DMS53 (cell line): ENCODE measurements around the gene STK4.

ENCODE experiments used
- DNase-seq: peaks from one replicate; lab custom pipeline; 2025; lab: John Stamatoyannopoulos, UW

STK4 gene

GRCh38 chr20:45028424-45029136 is 62.3 kb downstream of the STK4 start:
- DNase-seq: no peak

- DNase-seq: no peak
Observed at GRCh38 chr20:45029884-45030283, 63.6 kb downstream of the STK4 start.

GRCh38 chr20:45032276-45032675 is 66.0 kb downstream of the STK4 start:
- DNase-seq: no peak

GRCh38 chr20:45032781-45033180 is 66.5 kb downstream of the STK4 start:
- no peak for DNase-seq

GRCh38 chr20:45034436-45034835 is 68.1 kb downstream of the STK4 start:
- no peak for DNase-seq

GRCh38 chr20:45036044-45036755 is 69.9 kb downstream of the STK4 start:
- DNase-seq: peak; percentile 37

GRCh38 chr20:45037050-45037449 is 70.7 kb downstream of the STK4 start:
- DNase-seq: no peak

GRCh38 chr20:45037635-45038034 is 71.3 kb downstream of the STK4 start:
- no peak for DNase-seq

- DNase-seq: no peak
Observed at GRCh38 chr20:45038745-45039474, 72.6 kb downstream of the STK4 start.

GRCh38 chr20:45039475-45039820 is 73.1 kb downstream of the STK4 start:
- no peak for DNase-seq

- DNase-seq: peak; percentile 88
Observed at GRCh38 chr20:45041464-45042337, 75.4 kb downstream of the STK4 start.

- DNase-seq: no peak
Observed at GRCh38 chr20:45042978-45043377, 76.7 kb downstream of the STK4 start.

- peak; percentile 90 for DNase-seq
Observed at GRCh38 chr20:45044084-45044573, 77.8 kb downstream of the STK4 start.

GRCh38 chr20:45044601-45045000 is 78.3 kb downstream of the STK4 start:
- DNase-seq: no peak

- no peak for DNase-seq
Observed at GRCh38 chr20:45047581-45048119, 81.3 kb downstream of the STK4 start.

- no peak for DNase-seq
Observed at GRCh38 chr20:45049438-45049837, 83.1 kb downstream of the STK4 start.

GRCh38 chr20:45049904-45050471 is 83.7 kb downstream of the STK4 start:
- no peak for DNase-seq

GRCh38 chr20:45051204-45052060 is 85.1 kb downstream of the STK4 start:
- DNase-seq: no peak

- DNase-seq: no peak
Observed at GRCh38 chr20:45052698-45053429, 86.6 kb downstream of the STK4 start.
